ENCODE measurements around the gene ITGB4. TPM values are rescaled to one million over a fixed set of nuclear protein-coding genes. Genes with fewer than 3 reads are reported as not detected.
A peak's percentile ranks its signal among the peaks of the same experiment; 100 is the strongest.

The ITGB4 gene
- total RNA-seq, 1 experiment from 2014 or later: 5.3 TPM

DNA sequence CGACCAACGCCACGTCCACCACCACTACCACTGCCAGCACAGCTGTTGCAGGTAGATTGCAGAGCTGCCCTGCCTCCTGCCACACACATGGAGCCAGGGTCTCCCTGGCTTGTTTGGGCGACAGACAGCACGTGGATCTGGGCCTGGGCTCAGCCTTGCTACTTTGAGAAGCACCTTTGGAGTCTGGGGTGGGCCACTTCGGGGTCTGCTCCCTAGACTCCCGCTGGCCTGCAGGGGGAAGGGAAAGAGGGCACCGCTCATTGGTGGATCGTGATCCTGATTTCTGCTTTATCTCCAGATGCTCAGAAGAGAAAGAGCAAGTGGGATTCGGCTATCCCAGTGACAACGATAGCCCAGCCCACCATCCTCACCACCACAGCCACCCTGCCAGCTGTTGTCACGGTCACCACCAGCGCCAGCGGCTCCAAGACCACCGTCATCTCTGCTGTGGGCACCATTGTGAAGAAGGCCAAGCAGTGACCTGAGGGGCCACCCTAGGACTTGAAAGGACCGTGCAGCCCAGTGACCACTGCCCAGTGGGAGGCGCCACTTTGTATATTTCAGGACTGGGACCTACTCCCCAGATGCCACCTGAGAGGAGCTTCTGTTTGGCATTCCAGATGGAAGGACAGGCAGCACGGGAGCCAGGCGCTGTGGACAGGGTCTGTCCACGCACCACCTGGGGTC is 15.1 kb upstream of the ITGB4 start:
- no peak overlapping the region for H2BK15ac ChIP-seq (ENCODE audit: low read depth, low read length)
- no peak for DNase-seq
- H3K9ac ChIP-seq (ENCODE audit: extremely low read depth, insufficient read length, low read length): no peak overlapping the region
- Mint-ChIP-seq H3K4me3 (no peak overlapping the region), H3K9me3 (no peaks in the 10 kb centered on the region), H3K36me3 (ENCODE audit: insufficient read depth in 1 of 3, low read depth in 3 of 3) (peaks cover 22 to 75% (median 47%) of the 10 kb centered on the region in 3 experiments), H3K4me1 (no peaks in the 10 kb centered on the region), H3K27me3 (ENCODE audit: low read depth) (peaks cover 3% of the 10 kb centered on the region), H3K27ac (peak overlapping the region in 1 of 3 experiments; percentile 17; a peak in 1 of 7 replicates)
- no peaks in the 10 kb centered on the region for H3K79me2 ChIP-seq (ENCODE audit: insufficient read depth, low read length)
- H3K27me3 ChIP-seq (ENCODE audit: insufficient read depth, low read length): no peaks in the 10 kb centered on the region
- no CpG with 5 or more reads among the region's 20 CpGs for WGBS (ENCODE audit: extremely low coverage, insufficient read length, low lambda C conversion rate)
- H3K14ac ChIP-seq (ENCODE audit: insufficient read depth, low read length): no peak overlapping the region
- no peaks in the 10 kb centered on the region for H3K9me3 ChIP-seq (ENCODE audit: control insufficient read depth, low read depth, low read length)
- no peak overlapping the region for H2BK5ac ChIP-seq (ENCODE audit: insufficient read length, low read length)
- no peak overlapping the region for H3K4me2 ChIP-seq (ENCODE audit: insufficient read depth, insufficient read length, low read length)
- no peak overlapping the region for H3K4ac ChIP-seq (ENCODE audit: low read depth, low read length)
- H3K56ac ChIP-seq (ENCODE audit: insufficient read length, low read depth, low read length): no peak overlapping the region
- H3K23ac ChIP-seq (ENCODE audit: insufficient read length, low read depth, low read length): no peak overlapping the region
- no peak overlapping the region for H2BK20ac ChIP-seq (ENCODE audit: low read depth, low read length, poor library complexity, severe bottlenecking)
- no peaks in the 10 kb centered on the region for H4K20me1 ChIP-seq (ENCODE audit: control insufficient read depth, insufficient read depth, insufficient read length)
- no peak overlapping the region for H2BK120ac ChIP-seq (ENCODE audit: low read depth, low read length, poor library complexity, severe bottlenecking)
- TF ChIP-seq, protein P1, sequence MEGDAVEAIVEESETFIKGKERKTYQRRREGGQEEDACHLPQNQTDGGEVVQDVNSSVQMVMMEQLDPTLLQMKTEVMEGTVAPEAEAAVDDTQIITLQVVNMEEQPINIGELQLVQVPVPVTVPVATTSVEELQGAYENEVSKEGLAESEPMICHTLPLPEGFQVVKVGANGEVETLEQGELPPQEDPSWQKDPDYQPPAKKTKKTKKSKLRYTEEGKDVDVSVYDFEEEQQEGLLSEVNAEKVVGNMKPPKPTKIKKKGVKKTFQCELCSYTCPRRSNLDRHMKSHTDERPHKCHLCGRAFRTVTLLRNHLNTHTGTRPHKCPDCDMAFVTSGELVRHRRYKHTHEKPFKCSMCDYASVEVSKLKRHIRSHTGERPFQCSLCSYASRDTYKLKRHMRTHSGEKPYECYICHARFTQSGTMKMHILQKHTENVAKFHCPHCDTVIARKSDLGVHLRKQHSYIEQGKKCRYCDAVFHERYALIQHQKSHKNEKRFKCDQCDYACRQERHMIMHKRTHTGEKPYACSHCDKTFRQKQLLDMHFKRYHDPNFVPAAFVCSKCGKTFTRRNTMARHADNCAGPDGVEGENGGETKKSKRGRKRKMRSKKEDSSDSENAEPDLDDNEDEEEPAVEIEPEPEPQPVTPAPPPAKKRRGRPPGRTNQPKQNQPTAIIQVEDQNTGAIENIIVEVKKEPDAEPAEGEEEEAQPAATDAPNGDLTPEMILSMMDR (conservative IDR thresholded peaks at IDR 0.05): no peak
- H3K27ac ChIP-seq (ENCODE audit: insufficient read length, low read depth, low read length): no peak overlapping the region
- no peak overlapping the region for H4K8ac ChIP-seq (replicated peaks; ENCODE audit: insufficient read length, low read depth, low read length)
- no peak overlapping the region for H2BK12ac ChIP-seq (ENCODE audit: insufficient read length, low read depth, low read length)
- H3T11ph ChIP-seq (ENCODE audit: low read length): no peak overlapping the region
- H3K18ac ChIP-seq (ENCODE audit: insufficient read length, low read depth, low read length): no peak overlapping the region
- no peak overlapping the region for H4K5ac ChIP-seq (ENCODE audit: insufficient read length, low read depth, low read length)
- no peak overlapping the region for H2AK5ac ChIP-seq (ENCODE audit: insufficient read length, low read length)
- H3K23me2 ChIP-seq (ENCODE audit: insufficient read length, low read depth, low read length, poor library complexity, severe bottlenecking): no peaks in the 10 kb centered on the region
- no peak overlapping the region for H4K91ac ChIP-seq (ENCODE audit: insufficient read length, low read depth, low read length)
- H3K4me1 ChIP-seq (ENCODE audit: insufficient read depth, low read length): no peaks in the 10 kb centered on the region
- H2AFZ ChIP-seq (ENCODE audit: low read length): no peak overlapping the region
- no peaks in the 10 kb centered on the region for H3K79me1 ChIP-seq (ENCODE audit: insufficient read depth, low read depth, low read length, poor library complexity, severe bottlenecking)
